Right lobe of liver (tissue), 6 donors: ENCODE measurements around the gene CXCL6. TPM values are rescaled to one million over a fixed set of nuclear protein-coding genes. Genes with fewer than 3 reads are reported as not detected.

ENCODE experiments used
- ATAC-seq, 4 donors: fragments of 200-7000 bp; cut with Tn5 transposase; one replicate each; pipeline ENCODE4 v1.9.1; 2020; ENCODE audit warnings: mild to moderate bottlenecking in 4 of 4, moderate library complexity in 4 of 4
- DNase-seq, 3 donors: peaks; one replicate each; pipeline ENCODE4 v3.0.0-alpha.2; 2020
- H3K27ac ChIP-seq, 3 donors: fragments of 200-600 bp; one replicate each; pipeline ENCODE4 v1.8.0; 2022
- H3K27me3 ChIP-seq, 2 donors: fragments of 200-600 bp; one replicate each; pipeline ENCODE4 v1.8.0; 2022
- H3K36me3 ChIP-seq, 4 donors: fragments of 200-600 bp; sonication (generic) in 1 of 4; one replicate each; pipeline versions ENCODE4 v1.5.1 to v1.8.0; 2017 to 2022; ENCODE audit warnings: control low read depth in 1 of 4
- H3K4me1 ChIP-seq, 4 donors: fragments of 200-600 bp; sonication (generic) in 1 of 4; one replicate each; pipeline versions ENCODE4 v1.5.1 to v1.8.0; 2017 to 2022; ENCODE audit warnings: control low read depth in 1 of 4
- H3K4me3 ChIP-seq, 3 donors: fragments of 200-600 bp; one replicate each; pipeline ENCODE4 v1.8.0; 2022
- H3K9me3 ChIP-seq, 4 donors: fragments of 200-600 bp; sonication (generic) in 1 of 4; one replicate each; pipeline versions ENCODE4 v1.5.1 to v1.8.0; 2017 to 2022; ENCODE audit warnings: control low read depth in 1 of 4
- POLR2A ChIP-seq: fragments of 450-650 bp; IDR thresholded peaks from one replicate; pipeline ENCODE4 v1.6.1; 2017; ENCODE audit warnings: antibody characterized with exemption, mild to moderate bottlenecking
- WGBS: methylation state at CpG from one replicate; pipeline ENCODE4 v1.1.6; 2018; ENCODE audit warnings: low coverage, low lambda C conversion rate; ENCODE audit not compliant: insufficient coverage; ENCODE audit errors: missing lambda C conversion rate; 5-methylcytosine and 5-hydroxymethylcytosine counted together
- intact Hi-C, 2 donors: fragments of 100-400 bp; cut with DNase I; formaldehyde crosslinking; loops; one replicate each; pipeline versions ENCODE4 v1.11.2 to v1.14.1; 2022
- total RNA-seq, 6 experiments: library from RNA; depleted of rRNA in 2 of 6; stranded (reverse); fragments of >200 nt in 2 of 6; fragmentation: NEBNext Ultra II Directional in 3 of 6; extraction: Animal tissue kit (Norgen Biotek cat#: 25700) in 3 of 6; gene quantifications; one replicate each; pipeline versions ENCODE4 v1.1.0 to v1.2.4, GENCODE V29; 2016 to 2023
- TF ChIP-seq, protein P1 (sequence below), 4 donors: fragments of 200-600 bp in 3 of 4; fragments of 450-650 bp in 1 of 4; IDR thresholded peaks; one replicate each; pipeline versions ENCODE4 v1.5.1 to v1.8.0; 2016 to 2022; ENCODE audit warnings: antibody characterized with exemption in 4 of 4, mild to moderate bottlenecking in 2 of 4
- donor health status: DM: no; HTN: yes; CAD: no.
- donor health status: DM: no; HTN: no; CAD: no.
- donor health status: DM: no; HTN: no; CAD: no.
- donor health status: DM: no; HTN: yes; CAD: no.
- donor health status: DM: no; HTN: yes; CAD: no.

The CXCL6 gene
- total RNA-seq, 6 experiments from 2014 or later, result 0.68 to 22.7 (median 5.4) TPM

DNA sequence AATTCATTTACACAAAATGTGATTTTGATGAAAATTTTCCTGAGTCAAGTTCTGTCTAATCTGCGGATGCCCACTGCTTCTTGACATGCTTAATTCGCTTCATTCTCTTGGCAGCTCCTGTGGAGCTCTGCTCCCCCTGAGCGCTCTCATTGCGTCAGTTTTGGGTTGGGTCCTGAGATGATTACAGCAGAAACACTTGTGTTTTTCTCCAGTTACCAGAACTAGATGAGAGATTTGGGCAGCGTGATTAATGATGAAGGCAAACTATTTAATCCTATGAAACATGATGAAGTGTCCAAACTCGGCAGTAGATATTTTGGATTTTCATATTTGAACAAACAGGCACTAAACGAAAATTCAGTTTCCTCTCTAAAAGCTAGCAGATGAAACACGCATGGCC lies 28.5 kb downstream of the CXCL6 start:
- WGBS, result 70% methylated on average over 8 of the region's 8 CpGs
- ATAC-seq (no peak), DNase-seq (no peak)
- Histone ChIP-seq H3K27me3 (no peaks in the 10 kb centered on the region), H3K36me3 (no peaks in the 10 kb centered on the region), H3K27ac (no peak overlapping the region), H3K9me3 (no peaks in the 10 kb centered on the region), H3K4me3 (no peak overlapping the region), H3K4me1 (peaks cover 0 to 10% (median 0%) of the 10 kb centered on the region in 4 donors)
- TF ChIP-seq POLR2A, result no peak
- TF ChIP-seq, protein P1, sequence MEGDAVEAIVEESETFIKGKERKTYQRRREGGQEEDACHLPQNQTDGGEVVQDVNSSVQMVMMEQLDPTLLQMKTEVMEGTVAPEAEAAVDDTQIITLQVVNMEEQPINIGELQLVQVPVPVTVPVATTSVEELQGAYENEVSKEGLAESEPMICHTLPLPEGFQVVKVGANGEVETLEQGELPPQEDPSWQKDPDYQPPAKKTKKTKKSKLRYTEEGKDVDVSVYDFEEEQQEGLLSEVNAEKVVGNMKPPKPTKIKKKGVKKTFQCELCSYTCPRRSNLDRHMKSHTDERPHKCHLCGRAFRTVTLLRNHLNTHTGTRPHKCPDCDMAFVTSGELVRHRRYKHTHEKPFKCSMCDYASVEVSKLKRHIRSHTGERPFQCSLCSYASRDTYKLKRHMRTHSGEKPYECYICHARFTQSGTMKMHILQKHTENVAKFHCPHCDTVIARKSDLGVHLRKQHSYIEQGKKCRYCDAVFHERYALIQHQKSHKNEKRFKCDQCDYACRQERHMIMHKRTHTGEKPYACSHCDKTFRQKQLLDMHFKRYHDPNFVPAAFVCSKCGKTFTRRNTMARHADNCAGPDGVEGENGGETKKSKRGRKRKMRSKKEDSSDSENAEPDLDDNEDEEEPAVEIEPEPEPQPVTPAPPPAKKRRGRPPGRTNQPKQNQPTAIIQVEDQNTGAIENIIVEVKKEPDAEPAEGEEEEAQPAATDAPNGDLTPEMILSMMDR (IDR thresholded peaks at IDR 0.05), result no peak
- intact Hi-C loops, result no loop called here

GRCh38 chr4:73865431-73866096 lies 29.1 kb downstream of the CXCL6 start:
- Histone ChIP-seq H3K27ac (no peak overlapping the region), H3K27me3 (no peaks in the 10 kb centered on the region), H3K36me3 (no peaks in the 10 kb centered on the region), H3K4me1 (peaks cover 0 to 6% (median 0%) of the 10 kb centered on the region in 4 donors), H3K9me3 (no peaks in the 10 kb centered on the region), H3K4me3 (no peak overlapping the region)
- intact Hi-C loops, result no loop called here
- 66% methylated on average over 5 of the region's 5 CpGs for WGBS
- TF ChIP-seq POLR2A, result no peak
- TF ChIP-seq, protein P1 (IDR thresholded peaks at IDR 0.05), result no peak
- ATAC-seq (no peak), DNase-seq (no peak)

GRCh38 chr4:73866246-73866645 lies 29.8 kb downstream of the CXCL6 start:
- TF ChIP-seq, protein P1 (IDR thresholded peaks at IDR 0.05), result no peak
- TF ChIP-seq POLR2A, result no peak
- no peak overlapping the region for H3K4me3 ChIP-seq
- intact Hi-C loops, result no loop called here
- DNase-seq (no peak), ATAC-seq (no peak)
- no peaks in the 10 kb centered on the region for H3K27me3 ChIP-seq
- H3K9me3 ChIP-seq, result no peaks in the 10 kb centered on the region
- WGBS, result 15% methylated on average over 2 of the region's 2 CpGs
- peaks cover 0 to 6% (median 0%) of the 10 kb centered on the region in 4 donors for H3K4me1 ChIP-seq
- no peak overlapping the region for H3K27ac ChIP-seq
- no peaks in the 10 kb centered on the region for H3K36me3 ChIP-seq

DNA sequence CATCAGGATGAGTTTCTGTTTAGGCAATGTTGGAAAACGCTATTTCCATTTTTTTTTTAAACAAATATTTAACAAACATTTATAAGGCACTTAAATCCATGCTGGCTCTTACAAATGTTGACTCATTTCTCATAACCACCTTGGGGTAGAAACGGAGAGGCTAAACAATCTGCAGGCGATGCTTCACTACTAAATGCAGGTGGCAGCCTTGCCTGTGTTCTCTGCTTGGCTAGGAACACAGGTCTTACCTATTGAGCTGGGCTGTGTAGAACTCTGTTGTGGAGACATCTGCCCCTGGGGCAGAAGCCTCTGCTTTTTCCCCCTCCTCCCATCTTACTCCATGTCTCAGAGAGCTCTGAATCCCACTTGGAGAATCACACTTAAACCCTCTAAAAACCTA lies 31.3 kb downstream of the CXCL6 start:
- DNase-seq (no peak), ATAC-seq (peak in 3 of 4 donors; percentile 24 to 41 (median 31))
- Histone ChIP-seq H3K4me1 (peaks cover 0 to 6% (median 0%) of the 10 kb centered on the region in 4 donors), H3K36me3 (no peaks in the 10 kb centered on the region), H3K27me3 (no peaks in the 10 kb centered on the region), H3K9me3 (no peaks in the 10 kb centered on the region), H3K27ac (no peak overlapping the region), H3K4me3 (no peak overlapping the region)
- WGBS, result 48% methylated on average over 3 of the region's 3 CpGs
- intact Hi-C loops, result no loop called here
- TF ChIP-seq, protein P1 (IDR thresholded peaks at IDR 0.05), result peak in 3 of 4 donors; percentile 7 to 22 (median 10)
- TF ChIP-seq POLR2A, result no peak
